ENCODE data around the gene CNTNAP5.

Gene CNTNAP5

DNA sequence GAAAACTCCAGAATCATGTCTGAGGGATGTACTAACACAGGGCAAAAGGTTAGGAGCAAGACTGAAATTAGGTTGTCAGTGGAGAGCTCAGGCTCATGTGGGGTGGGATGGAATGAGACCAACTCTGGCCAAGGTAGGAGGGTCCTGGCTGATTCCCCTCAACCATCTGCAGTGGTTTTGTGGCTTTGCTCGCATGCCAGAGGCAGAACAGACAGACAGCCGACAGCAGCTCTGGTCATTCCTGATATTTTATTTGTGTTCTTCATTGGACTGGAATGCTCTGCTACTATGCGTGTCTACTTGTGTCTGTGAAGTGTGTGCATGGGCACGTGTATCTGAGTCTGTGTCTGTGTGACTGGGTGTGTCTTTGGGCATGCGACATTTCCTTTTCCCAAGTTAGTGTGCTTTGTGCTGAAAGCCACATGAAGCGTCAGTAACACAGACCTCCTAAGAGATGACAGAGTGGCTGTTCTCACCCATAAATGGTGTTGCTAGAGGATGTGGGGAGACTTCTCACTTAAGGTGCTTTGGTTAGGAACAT lies 239.5 kb downstream of the CNTNAP5 start:
- no peak for DNase-seq (ENCODE audit: low read depth in 2 of 2)

DNA sequence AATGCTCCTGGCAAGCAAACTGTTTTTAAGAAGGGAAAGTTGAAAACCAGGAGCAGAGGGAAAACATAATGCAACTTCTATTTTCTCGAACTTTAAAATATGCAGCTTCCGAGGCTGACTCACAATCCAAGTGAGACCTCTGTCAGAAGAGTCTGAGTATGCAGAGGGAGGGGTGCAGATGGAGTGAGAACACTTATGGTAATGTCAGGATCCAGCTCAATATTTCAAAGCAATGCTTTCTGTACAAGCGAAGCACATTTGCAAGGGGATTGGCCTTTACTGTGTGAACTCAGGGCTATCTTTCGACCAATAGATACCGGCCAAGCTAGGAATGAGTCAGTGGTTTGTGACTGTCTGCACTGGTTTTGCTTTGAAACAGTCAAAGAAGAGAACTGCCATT lies 242.7 kb downstream of the CNTNAP5 start:
- no peak for DNase-seq (ENCODE audit: low read depth in 2 of 2)

- DNase-seq (ENCODE audit: low read depth in 2 of 2): no peak
Observed at GRCh38 chr2:124269348-124269747, 244.3 kb downstream of the CNTNAP5 start.

DNA sequence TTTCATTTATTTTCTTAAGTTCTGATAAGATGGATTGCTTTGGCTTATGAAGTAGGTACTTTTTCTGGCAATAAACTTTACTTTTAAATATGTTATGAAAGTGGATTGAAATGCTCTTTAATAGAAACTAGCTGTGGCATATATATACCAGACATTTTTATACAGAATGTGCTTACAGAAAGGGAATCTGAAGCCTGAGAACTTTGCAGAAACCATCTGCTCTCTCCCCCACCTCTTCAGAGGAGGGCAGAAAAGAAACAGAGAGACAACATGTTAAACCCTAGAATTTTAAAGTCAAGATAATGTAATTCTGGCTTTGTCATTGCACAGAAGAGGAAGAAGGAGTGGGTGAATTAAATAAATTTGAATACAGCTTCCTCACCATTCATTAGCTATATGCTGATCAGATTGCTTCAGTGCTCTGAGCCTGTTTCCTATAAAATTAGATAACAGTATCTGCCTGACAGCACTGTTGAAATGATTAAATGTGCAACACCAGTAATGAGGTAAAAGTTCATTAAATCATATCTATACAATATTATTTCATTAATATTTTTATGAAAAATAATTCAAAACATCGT lies 247.3 kb downstream of the CNTNAP5 start:
- no peak for DNase-seq (ENCODE audit: low read depth in 2 of 2)

GRCh38 chr2:124281541-124281940 lies 256.5 kb downstream of the CNTNAP5 start:
- no peak for DNase-seq (ENCODE audit: low read depth in 2 of 2)

DNA sequence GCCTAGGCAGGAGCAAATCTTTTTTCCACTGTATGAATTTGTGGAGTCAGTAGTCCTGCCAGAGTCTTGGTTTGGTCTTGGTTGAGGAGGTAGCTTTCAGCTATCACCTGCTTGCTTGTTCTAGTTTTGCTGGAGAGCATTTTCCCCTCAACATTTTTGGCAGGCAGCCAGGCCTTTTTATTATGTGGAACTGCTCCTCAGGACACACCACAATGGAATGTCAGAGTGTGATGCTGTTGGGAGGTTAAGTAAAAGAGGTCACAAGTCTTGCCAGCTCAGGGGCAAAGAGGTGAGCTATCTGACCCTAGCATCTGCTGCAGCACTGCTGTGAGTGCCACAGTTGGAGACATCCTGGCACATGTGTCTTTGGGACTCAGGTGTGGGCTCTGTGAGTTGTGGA lies 258.0 kb downstream of the CNTNAP5 start:
- DNase-seq (ENCODE audit: low read depth in 2 of 2): no peak

DNA sequence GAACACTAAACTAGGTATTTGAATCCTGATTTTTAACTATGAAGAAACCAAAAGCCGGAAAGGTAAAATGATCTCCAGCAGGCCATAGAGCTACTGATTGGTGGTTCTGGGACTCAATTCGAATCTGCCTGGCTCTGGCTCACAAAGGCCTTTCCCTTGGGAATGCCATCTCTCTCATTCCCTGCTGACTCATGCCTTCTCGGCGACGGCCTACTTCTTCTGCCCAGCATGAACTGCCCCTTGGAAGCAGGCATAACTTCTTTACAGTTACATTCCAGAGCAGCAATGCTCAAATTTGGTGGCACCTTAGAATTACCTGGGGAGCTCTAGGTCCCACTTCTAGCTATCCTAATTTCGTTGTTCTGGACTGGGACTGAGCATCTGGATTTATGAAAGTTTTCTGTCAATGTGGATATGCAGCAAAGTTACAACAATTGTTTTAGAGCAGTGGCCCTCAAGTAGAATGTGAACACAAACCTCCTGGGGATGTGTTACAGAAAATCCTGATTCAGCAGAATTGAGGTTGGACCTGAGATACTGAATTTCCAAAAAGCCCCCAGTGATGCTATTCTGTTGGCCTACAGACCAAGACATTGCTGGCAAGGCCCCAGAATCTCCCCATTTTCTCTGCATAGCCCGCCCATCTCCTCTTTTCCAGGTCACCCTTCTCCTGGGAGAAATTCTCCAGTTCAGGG lies 261.1 kb downstream of the CNTNAP5 start:
- no peak for DNase-seq (ENCODE audit: low read depth in 2 of 2)

DNA sequence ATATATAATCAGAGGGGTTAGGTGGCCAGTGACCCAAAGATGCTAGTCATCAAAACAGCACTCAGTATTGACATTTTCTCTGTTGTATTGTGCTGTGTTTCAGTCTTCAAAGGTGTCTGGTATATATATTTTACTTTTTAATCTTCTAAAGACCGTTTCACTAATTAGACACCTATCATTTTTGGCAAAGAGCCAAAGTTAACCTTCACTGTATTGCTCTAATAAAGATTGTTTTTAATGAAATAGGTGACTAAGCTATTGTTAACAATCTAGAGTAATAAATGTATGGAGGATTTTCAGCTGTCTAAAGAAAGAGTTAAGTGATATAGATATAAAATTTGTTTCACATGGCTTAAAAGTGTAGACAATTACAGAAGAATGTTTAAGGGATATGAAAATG lies 264.0 kb downstream of the CNTNAP5 start:
- DNase-seq (ENCODE audit: low read depth in 2 of 2): no peak

GRCh38 chr2:124289615-124290014 lies 264.5 kb downstream of the CNTNAP5 start:
- DNase-seq (ENCODE audit: low read depth in 2 of 2): no peak

GRCh38 chr2:124296470-124296869 lies 271.4 kb downstream of the CNTNAP5 start:
- no peak for DNase-seq (ENCODE audit: low read depth in 2 of 2)

- no peak for DNase-seq (ENCODE audit: low read depth in 2 of 2)
Observed at GRCh38 chr2:124301915-124302314, 276.8 kb downstream of the CNTNAP5 start.

- no peak for DNase-seq (ENCODE audit: low read depth in 2 of 2)
Observed at GRCh38 chr2:124308319-124309062, 283.4 kb downstream of the CNTNAP5 start.

DNA sequence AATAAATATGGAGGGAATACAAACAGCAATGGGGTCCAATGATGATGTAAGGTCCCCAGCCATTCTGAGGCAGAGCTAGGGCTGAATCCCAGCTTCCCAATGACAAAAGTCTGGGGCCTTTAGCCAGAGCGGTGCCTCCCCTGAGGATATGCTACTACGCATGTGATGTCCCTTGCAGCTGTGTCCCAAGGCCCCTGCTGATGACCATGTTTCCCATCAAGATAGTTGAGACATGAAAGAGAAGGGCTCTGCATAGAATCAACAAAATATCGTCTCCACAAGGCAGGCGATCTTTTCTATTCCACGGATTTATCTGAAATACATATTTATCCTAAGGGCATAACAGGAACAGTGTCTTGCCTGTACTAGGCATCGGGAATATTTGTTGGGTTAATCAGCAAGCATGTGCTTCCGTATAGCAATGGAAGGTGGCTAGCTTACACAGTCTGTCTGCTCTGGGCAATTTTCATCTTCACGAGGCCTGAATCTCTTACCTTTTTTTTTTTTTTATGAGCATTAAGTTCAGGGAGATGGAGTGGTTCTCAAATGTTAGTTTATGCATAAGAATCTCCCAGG lies 284.6 kb downstream of the CNTNAP5 start:
- no peak for DNase-seq (ENCODE audit: low read depth in 2 of 2)

DNA sequence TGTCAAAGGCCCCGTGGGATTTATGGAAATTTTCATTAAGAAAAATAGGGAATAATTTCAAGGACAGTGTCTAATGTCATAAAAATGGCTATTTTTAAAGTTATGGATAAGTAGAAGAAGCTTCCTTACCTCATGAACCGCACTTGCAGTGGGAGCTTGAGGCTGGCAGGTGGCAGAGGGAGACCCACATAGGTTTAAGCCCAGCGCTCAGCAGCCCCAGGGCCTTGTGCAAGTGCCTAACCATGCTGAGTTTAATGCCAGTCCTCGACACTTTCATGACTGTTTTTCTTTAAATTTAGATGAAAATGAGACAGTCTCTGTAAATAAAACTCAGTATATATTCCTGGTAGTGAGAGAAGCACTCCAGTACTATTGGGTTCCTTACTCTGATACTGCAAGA lies 285.6 kb downstream of the CNTNAP5 start:
- no peak for DNase-seq (ENCODE audit: low read depth in 2 of 2)

- no peak for DNase-seq (ENCODE audit: low read depth in 2 of 2)
Observed at GRCh38 chr2:124314084-124314483, 289.0 kb downstream of the CNTNAP5 start.

GRCh38 chr2:124315221-124315880 lies 290.3 kb downstream of the CNTNAP5 start:
- no peak for DNase-seq (ENCODE audit: low read depth in 2 of 2)

DNA sequence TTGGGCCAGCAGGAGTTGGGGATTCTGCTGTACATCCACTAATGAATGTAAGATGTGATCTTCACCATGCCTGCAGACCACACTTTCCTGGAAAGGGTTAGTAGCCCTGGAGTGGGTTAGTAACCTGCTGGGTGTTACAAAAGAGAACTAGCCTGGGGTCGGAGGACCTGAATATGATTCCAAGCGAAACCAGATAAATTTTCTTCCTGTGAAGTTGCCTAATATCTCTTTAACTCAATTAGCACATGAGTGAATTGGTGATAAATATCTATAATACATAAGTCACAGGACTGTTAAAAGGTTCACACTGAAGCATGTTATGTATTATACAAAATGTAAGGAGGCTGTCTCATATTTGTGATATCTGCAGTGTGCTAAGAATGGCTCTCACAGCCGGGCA lies 291.0 kb downstream of the CNTNAP5 start:
- no peak for DNase-seq (ENCODE audit: low read depth in 2 of 2)

DNA sequence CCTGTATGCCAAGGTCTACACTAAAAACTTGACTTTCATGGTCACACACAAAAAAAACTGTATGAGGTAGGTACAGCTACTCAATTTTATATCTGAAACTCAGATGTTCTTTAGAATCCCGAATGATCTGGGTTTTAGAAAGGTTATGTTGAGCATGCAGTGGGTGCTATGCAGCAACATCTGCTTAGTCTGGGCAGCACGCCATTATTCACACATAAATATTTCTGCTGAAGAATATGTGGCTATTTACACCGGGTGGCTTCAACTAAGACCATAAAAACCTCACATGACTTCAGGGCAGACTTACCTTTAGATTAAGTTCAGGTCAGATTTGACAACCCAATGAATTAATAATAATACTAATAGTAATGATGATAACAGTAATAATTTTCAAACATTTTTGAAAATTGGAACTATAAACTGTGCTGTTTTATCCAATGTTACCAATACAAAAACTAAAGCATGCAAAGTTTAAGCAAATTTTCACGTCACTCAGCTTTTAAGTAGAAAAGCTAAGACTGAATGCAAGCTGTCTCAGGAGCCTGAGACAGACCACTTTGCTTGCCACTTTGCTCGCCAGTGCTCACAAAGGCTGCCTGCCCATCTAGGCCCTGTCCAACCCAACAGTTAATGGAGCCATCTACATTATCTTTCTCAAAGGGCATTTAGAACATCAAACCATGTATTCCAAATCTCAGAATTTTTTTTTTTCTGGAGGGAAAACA lies 292.0 kb downstream of the CNTNAP5 start:
- DNase-seq (ENCODE audit: low read depth in 2 of 2): no peak

GRCh38 chr2:124317628-124318027 lies 292.5 kb downstream of the CNTNAP5 start:
- DNase-seq (ENCODE audit: low read depth in 2 of 2): no peak

GRCh38 chr2:124318913-124319312 lies 293.8 kb downstream of the CNTNAP5 start:
- DNase-seq (ENCODE audit: low read depth in 2 of 2): no peak

GRCh38 chr2:124319577-124319976 lies 294.5 kb downstream of the CNTNAP5 start:
- no peak for DNase-seq (ENCODE audit: low read depth in 2 of 2)
